ENCODE measurements around the gene GGNBP2. TPM values are rescaled to one million over a fixed set of nuclear protein-coding genes. Genes with fewer than 3 reads are reported as not detected.

Gene GGNBP2
- total RNA-seq, 2 donors from 2014 or later = 84.2 to 95.7 TPM

- Mint-ChIP-seq H3K9me3 (no peaks in the 10 kb centered on the region), H3K4me3 (no peak overlapping the region), H3K27ac (no peak overlapping the region), H3K36me3 (ENCODE audit: low read depth) (no peaks in the 10 kb centered on the region), H3K27me3 (peaks cover 38% of the 10 kb centered on the region), H3K4me1 (no peaks in the 10 kb centered on the region)
- ATAC-seq (replicated peaks) = no peak
These were observed 88.4 kb downstream of the GGNBP2 start for GRCh38 chr17:36632916-36633771.

Other genes with a start within 250 kb of the GGNBP2 start
- not detected for gene TBC1D3G, start 221.0 kb upstream of the GGNBP2 start, total RNA-seq
- gene TBC1D3H, start 156.5 kb upstream of the GGNBP2 start, total RNA-seq = not detected
- 10 to 100 TPM; 47.9 to 57.6 TPM for gene ZNHIT3, start 58.2 kb upstream of the GGNBP2 start, total RNA-seq
- gene MYO19, start 10.1 kb upstream of the GGNBP2 start, total RNA-seq = 100 to 1,000 TPM in 1 of 2 donors, 10 to 100 TPM in 1; 98.8 to 171 TPM
- gene PIGW, start 9.9 kb upstream of the GGNBP2 start, total RNA-seq = 10 to 100 TPM in 1 of 2 donors, 1 to 10 TPM in 1; 9.0 to 22.2 TPM
- gene DHRS11, start 47.0 kb downstream of the GGNBP2 start, total RNA-seq = 1 to 10 TPM; 3.8 to 6.4 TPM
- 10 to 100 TPM; 11.3 to 18.2 TPM for gene MRM1, start 56.7 kb downstream of the GGNBP2 start, total RNA-seq

Data from activated T-helper 17 cell treated with anti-CD3 and anti-CD28 coated beads, Interleukin-2, amount 50 U/mL, for 72 hours (primary cell).